Neural crest cell (in vitro differentiated cells): ENCODE data around the gene CISH. TPM values are rescaled to one million over a fixed set of nuclear protein-coding genes. Genes with fewer than 3 reads are reported as not detected.

Source experiments
- DNase-seq: peaks from one replicate; pipeline ENCODE4 v3.0.0; 2021; ENCODE audit warnings: low read depth, mixed read lengths, low spot score
- H3K27ac Mint-ChIP-seq: one replicate; pipeline ENCODE4 v1.8.0; 2021; ENCODE audit warnings: mild to moderate bottlenecking, mixed read lengths; ENCODE audit not compliant: unreplicated experiment
- H3K27me3 Mint-ChIP-seq: 2 replicates; pipeline ENCODE4 v1.8.0; 2021; ENCODE audit warnings: low read depth, mild to moderate bottlenecking, mixed read lengths
- H3K36me3 Mint-ChIP-seq: 2 replicates; pipeline ENCODE4 v1.8.0; 2021; ENCODE audit warnings: low read depth, mild to moderate bottlenecking, mixed read lengths
- H3K4me1 Mint-ChIP-seq: 2 replicates; pipeline ENCODE4 v1.8.0; 2021; ENCODE audit warnings: mixed read lengths
- H3K4me3 Mint-ChIP-seq: one replicate; pipeline ENCODE4 v1.8.0; 2021; ENCODE audit warnings: mild to moderate bottlenecking, mixed read lengths
- H3K9me3 Mint-ChIP-seq: 2 replicates; pipeline ENCODE4 v1.8.0; 2021; ENCODE audit warnings: mixed read lengths
- CTCF ChIP-seq: fragments of 200-600 bp; sonication (generic); conservative IDR thresholded peaks from 2 replicates; pipeline ENCODE4 v1.5.0; 2021; ENCODE audit warnings: antibody characterized with exemption, mild to moderate bottlenecking
- total RNA-seq: library from RNA; stranded (reverse); gene quantifications from 2 replicates; pipeline ENCODE4 v1.2.1, GENCODE V29; 2021

Gene CISH
- total RNA-seq, 1 donor from 2014 or later = 8.6 TPM

GRCh38 chr3:50612234-50612882, 784 bp upstream of the CISH start:
- peak overlapping the region; percentile 88 for H3K4me3 Mint-ChIP-seq
- H3K27me3 Mint-ChIP-seq = peaks cover 9% of the 10 kb centered on the region
- no peak for DNase-seq
- peak overlapping the region; percentile 84 for H3K27ac Mint-ChIP-seq
- no peak for TF ChIP-seq CTCF
- no peaks in the 10 kb centered on the region for H3K36me3 Mint-ChIP-seq
- no peaks in the 10 kb centered on the region for H3K9me3 Mint-ChIP-seq
- H3K4me1 Mint-ChIP-seq = peaks cover 36% of the 10 kb centered on the region

DNA sequence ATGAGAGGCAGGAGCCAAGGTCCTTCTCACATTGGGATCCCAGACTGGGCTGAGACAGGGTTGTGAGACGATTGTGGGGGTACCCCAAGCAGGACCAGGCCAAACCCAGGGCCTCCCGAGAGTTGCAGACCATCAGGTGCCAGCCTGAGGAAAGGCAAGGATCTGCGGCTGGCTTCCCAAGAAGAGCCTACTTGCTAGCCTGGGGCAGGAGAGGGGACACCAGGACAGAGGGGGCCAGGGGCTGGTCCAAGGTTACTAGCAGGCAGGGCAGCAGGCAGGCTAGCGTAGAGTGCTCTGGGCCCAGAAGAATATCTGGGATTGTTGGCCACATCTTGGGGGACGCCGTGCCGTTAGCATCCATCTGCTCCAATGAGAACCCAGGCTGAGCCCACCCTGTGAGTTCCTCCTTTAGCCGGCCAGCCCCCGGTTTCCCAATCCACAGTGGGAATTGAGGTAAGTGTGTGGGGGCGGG, 546 bp downstream of the CISH start:
- no peaks in the 10 kb centered on the region for H3K36me3 Mint-ChIP-seq
- H3K27me3 Mint-ChIP-seq = peaks cover 9% of the 10 kb centered on the region
- DNase-seq = no peak
- H3K9me3 Mint-ChIP-seq = no peaks in the 10 kb centered on the region
- H3K4me1 Mint-ChIP-seq = peaks cover 30% of the 10 kb centered on the region
- no peak for TF ChIP-seq CTCF
- peak overlapping the region; percentile 88 for H3K4me3 Mint-ChIP-seq
- H3K27ac Mint-ChIP-seq = peak overlapping the region; percentile 12

DNA sequence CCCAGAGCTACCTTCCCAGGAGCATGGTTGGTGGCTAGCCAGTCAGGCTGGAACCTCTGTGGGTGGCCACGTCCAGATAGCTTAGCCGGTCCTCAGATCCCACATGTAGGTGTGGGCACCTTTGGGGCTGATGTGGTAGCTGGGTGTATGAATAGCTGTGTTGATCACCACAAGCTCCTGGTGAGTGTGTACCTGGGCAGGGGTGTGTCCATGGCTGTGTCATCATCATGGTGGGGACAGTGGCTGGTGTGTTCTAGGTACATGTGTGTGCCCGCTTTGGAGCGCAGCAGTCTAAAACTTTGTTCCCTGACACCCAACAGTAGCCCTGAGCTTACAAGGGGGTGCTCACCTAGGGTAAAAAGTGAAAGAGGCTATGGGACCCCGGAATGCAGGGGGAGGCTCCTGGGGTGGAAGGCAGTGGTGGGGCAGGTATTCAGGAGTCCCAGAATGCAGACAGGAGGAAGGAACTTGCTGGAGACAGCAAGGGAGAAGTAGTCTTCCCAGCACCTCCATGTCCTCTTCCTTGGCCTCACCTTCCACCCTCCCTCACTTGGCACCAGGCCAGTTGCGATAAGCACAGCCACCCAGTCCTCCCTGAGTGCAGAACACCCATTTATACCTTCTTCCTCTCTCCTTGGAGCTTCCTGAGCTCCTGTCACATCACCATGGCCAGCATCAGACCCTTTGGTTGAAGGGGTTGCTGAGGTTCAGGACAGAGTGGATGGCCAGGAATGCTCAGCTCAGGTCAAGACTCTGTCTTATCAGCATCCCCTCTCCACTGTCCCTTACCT, 1.2 kb downstream of the CISH start:
- no peak for TF ChIP-seq CTCF
- peak overlapping the region; percentile 88 for H3K4me3 Mint-ChIP-seq
- H3K9me3 Mint-ChIP-seq = no peaks in the 10 kb centered on the region
- DNase-seq = no peak
- no peak overlapping the region for H3K27ac Mint-ChIP-seq
- peaks cover 9% of the 10 kb centered on the region for H3K27me3 Mint-ChIP-seq
- H3K36me3 Mint-ChIP-seq = no peaks in the 10 kb centered on the region
- peaks cover 26% of the 10 kb centered on the region for H3K4me1 Mint-ChIP-seq

DNA sequence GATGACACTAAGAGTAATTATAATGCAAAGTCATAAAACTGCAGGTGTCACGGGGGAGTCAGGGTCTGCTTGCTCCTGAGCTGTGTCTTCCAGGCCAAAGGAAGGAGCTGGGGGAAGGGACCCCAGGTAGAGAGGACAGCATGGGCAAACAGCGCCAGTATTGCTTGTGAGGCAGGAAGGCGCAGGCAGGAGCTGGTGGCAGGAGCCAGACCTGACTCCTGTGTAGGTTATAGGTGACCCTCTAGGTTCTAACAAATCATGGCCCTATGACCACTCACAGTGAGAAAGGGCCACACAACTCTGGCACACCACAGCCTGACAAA, 1.9 kb downstream of the CISH start:
- Mint-ChIP-seq H3K4me3 (peak overlapping the region; percentile 65), H3K4me1 (peaks cover 26% of the 10 kb centered on the region), H3K27me3 (peaks cover 9% of the 10 kb centered on the region), H3K36me3 (no peaks in the 10 kb centered on the region), H3K27ac (no peak overlapping the region), H3K9me3 (no peaks in the 10 kb centered on the region)
- DNase-seq = no peak
- TF ChIP-seq CTCF = no peak

GRCh38 chr3:50609071-50609762, 2.4 kb downstream of the CISH start:
- Mint-ChIP-seq H3K27me3 (peaks cover 9% of the 10 kb centered on the region), H3K4me3 (peak overlapping the region; percentile 65), H3K9me3 (no peaks in the 10 kb centered on the region), H3K4me1 (peaks cover 25% of the 10 kb centered on the region), H3K36me3 (no peaks in the 10 kb centered on the region), H3K27ac (no peak overlapping the region)
- no peak for TF ChIP-seq CTCF
- DNase-seq = no peak
